Stimulated activated CD8-positive, alpha-beta memory T cell treated with anti-CD3 and anti-CD28 coated beads, Interleukin-7, amount 100 ng/mL, for 48 hours (primary cell): ENCODE results near the gene HCN4.

Source experiments
- DNase-seq, 2 donors: peaks; one replicate each; pipeline ENCODE4 v3.0.0-alpha.2; 2020; ENCODE audit warnings: low read depth in 1 of 2; ENCODE audit errors: extremely low read depth in 1 of 2

The HCN4 gene

DNA sequence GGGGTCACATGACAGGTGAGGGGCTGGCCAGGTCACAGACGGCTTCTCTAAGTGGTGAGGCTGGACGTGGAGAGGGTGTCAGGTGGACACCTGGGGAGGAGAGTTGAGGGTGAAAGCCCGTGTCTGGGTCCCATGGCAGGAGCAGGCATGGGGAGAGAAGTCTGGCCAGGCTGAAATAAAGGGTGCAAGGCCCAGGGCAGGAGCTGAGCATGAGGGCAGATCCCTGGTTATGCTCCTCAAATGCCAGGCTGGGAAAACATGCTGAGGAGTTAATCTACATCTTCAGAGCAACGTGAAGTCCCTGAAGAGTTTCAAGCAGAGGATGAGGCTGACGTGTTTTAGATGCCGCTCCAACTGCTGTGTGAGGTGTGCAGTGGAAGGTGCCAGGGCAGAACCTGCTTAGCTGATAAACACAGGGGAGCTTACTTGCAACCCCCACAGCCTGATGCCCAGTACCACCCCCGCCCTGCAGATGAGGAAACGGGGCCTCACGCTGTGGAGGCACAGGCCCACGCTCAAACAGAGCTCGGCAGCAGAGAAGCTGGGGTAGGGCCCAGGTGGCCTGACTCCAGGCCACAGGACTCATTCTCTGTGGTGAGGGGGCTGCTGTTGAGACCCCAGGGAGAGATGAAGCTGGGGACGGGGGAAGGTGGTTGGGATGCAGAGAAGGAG, 40.5 kb downstream of the HCN4 start:
- DNase-seq, result no peak

GRCh38 chr15:73326157-73326556, 42.6 kb downstream of the HCN4 start:
- DNase-seq, result no peak

DNA sequence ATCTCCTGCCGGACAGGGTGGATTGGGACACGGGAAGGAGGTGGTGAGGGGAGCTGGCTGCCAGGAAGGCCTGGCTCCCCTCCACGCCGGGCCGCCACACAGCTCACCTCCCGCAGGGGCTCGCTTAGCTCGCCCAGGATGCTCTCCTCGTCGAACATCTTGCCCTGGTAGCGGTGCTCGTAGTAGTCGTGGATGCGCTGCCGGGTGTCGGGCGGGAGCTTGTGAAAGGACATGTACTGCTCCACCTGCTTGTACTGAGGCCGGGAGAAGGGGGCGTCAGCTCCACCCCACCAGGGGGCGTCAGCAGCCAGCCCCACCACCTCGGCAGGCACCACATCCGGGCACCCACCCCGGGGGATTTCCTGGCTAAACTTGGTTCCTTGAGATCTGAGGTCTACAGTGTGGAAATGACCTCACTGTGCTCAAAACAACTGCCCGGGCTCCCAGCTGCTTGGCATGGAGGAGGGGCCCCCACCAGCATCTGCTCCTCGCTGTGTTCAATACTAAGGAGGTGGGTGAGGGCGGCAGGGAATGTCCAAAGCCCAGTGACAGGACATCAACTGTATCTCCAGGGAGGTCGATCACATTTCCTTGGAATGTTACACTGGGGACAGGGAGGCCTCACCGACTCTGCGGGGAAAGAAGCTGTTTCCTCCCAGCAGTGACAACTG, 43.4 kb downstream of the HCN4 start:
- DNase-seq, result no peak

- DNase-seq, result no peak
Measured at GRCh38 chr15:73324496-73325170, 44.1 kb downstream of the HCN4 start.

- no peak for DNase-seq
Measured at GRCh38 chr15:73323956-73324355, 44.8 kb downstream of the HCN4 start.

GRCh38 chr15:73323374-73323955, 45.3 kb downstream of the HCN4 start:
- no peak for DNase-seq

DNA sequence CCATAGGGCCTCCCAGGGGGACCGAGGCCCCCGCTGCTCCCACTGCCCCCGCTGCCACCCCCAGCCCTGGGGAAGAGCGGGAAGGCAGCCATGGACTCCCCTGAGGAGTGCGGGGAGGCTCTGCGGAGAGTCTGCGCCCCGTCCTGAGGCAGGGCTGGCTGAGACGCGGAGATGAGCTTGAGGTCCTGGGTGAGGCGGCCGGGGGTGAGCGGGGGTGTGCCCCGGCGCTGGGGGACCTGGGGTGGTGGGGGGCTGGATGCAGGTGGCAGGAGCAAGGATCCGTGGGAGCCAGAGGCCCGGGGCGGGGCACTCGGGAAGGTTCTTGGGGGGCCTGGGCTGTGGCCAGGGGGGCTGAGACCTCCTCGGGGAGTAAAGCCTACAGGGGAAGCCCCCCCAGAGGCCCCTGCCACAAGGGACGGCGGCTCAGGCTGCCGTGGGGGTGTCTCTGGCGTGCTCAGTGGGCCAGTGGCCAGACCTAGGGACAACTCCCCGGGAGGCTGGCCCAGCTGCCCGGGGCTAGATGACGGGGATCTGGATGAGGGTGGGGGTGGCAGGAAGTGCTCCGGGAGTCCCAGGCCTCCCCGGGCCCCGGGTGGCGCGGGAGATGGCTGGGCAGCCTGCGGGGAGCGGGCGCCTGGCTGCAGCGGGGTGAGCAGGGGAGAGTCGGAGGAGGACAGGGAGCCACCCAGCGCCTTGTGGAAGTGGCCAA, 45.9 kb downstream of the HCN4 start:
- DNase-seq, result no peak

- no peak for DNase-seq
Measured at GRCh38 chr15:73321496-73322450, 47.0 kb downstream of the HCN4 start.

- no peak for DNase-seq
Measured at GRCh38 chr15:73320619-73321180, 48.1 kb downstream of the HCN4 start.

DNA sequence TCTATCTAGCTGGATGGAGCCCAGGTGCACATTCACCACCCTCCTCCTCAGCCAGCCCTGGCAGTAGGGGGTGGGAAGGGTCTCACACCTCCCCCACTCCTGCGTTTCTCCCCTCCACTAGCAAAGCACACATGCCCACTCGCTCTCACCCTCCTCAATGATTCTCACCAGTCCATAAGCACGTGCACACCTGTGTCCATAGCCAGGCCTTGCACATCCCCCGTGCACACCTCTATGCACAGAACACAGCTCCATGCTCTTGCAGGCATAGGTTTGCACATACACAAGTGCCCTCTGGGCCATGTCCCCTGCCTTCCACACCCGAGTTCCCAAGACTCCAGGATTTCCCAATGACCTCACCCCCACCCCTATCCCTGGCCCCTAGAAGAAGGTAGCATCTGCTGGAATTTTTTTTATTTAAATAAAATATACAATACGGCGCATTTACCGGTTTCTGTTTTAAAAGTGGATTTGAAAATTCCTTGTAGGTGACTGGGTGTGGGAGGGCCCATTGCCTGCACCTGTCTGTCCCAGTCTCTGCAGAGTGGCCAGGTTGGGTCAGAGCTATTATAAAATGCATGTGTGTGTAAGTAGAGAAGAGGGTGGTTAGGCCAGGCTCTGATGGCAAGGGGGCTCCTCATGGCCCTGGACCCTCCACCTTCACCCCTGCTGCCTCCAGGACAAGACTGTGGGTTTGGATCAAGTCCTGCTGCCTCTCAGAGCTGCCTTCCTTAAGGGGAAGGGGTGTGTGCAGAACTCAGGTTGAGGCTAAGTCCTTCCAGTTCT, 49.1 kb downstream of the HCN4 start:
- DNase-seq, result no peak

DNA sequence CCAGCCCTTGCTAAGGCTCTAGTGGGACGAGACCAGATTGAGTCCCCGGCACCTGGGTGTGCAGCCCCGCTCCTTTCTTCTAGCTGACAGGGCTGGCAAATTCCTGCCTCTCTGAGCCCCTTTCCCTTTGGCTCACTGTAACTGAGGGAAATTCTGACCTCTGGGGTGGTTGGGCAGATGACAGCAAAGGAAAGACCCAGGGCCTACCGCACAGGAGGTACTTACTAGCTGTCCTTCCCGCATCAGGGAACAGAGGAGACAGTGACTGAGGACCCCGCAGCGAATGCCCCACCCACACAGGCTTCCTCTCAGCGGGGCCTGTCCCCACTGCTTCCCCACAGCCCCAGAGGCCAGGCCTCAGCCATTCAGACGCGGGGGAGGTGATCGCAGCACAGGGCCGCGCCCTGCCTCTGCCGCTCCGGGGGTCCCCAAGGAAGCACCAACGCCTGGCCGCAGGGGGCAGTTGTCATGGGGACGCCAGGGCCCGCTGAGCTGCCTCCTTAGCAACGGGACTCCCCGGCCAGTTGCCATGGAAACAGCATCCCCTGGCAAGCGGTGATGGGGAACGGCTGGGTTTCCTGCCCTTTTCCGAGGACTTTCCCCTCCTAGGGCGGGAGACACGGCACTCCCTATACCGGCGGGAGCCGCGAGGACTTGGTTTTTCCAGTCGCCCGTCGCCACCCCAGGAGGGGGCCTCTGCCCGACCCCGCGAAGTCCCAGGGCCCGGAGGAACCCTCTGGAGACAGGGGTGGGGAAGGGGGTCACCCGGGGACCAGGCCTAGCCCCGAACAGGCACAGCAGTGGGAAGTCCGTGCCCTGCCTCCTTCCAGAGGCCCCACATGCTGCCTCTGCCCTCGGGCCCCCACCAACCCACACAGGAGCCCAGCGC, 50.1 kb downstream of the HCN4 start:
- DNase-seq, result no peak

GRCh38 chr15:73317651-73318462, 50.9 kb downstream of the HCN4 start:
- no peak for DNase-seq

DNA sequence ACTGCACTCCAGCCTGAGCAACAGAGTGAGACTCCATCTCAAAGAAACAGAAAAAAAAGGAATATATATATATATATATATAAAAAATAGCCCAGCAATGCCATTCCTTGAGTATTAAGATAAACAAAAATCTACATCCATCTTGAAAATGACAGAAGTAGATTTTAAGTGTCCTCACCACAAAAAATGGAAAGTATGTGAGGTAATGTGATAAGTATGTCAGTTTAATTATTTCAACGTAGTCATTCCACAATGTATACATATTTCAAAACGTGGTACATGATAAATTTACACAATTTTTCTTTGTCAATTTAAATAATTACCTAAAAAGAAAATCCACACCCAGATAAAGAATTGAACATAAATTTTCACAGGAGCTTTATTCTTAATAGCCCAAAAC, 54.9 kb downstream of the HCN4 start:
- no peak for DNase-seq

GRCh38 chr15:73308305-73308704, 60.5 kb downstream of the HCN4 start:
- no peak for DNase-seq

DNA sequence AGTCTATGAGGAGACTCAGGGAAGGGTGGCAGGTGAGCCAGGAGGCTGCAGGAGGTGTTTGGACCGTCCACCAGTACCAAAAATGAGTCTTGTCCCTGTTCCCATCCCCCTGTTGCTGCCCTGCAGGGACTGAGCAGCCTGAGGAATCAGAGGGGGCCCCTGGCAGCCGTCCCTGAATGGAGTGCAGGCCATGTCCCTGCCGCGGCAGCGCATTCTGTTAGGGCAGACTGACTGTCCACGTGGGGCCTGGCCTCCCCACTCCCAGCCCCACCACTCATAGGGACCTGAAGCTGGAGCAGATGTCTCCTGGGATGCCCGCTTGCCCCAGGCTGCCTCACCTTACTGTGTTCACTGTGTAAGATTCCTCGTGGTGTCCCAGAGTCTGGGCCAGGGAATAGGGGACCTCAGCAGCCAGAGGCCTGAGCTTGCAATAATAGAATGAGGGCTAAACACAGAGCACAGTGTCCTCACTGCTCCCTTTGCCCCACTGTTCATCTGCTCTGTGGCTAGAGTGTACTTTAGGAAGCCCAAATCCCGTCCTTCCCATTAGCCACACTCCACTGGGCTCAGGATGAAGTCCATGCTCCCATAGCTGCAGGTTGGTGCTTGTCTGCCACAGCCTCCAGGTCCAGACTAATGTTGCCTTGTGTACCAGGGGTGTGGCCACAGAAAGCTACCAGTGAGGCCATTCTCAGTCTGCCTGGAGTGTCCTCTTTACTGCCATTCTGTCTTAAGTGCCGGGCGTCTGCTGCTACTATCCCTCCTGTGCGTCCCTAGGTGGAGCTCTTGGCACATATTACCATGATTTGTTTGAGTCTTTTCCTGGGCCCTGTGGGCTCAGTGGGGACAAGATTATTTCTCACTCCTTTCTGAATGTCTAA, 63.2 kb downstream of the HCN4 start:
- no peak for DNase-seq

GRCh38 chr15:73303636-73304035, 65.1 kb downstream of the HCN4 start:
- no peak for DNase-seq
